H1 (cell line): ENCODE measurements around the gene COL20A1. TPM values are rescaled to one million over a fixed set of nuclear protein-coding genes. Genes with fewer than 3 reads are reported as not detected.

ENCODE experiments used
- SIN3A ChIP-seq, 2 experiments: IDR thresholded peaks in 1 of 2; conservative IDR thresholded peaks in 1 of 2; 2 replicates each; pipeline ENCODE4 v1.6.1; 2011 to 2012; ENCODE audit warnings: low read length in 2 of 2, improper control_type of control experiment in 1 of 2, low read depth in 1 of 2, mild to moderate bottlenecking in 1 of 2
- TCF12 ChIP-seq: IDR thresholded peaks from 2 replicates; pipeline ENCODE4 v1.6.1; 2011; ENCODE audit warnings: low read depth, mild to moderate bottlenecking, low read length
- ZNF274 ChIP-seq: IDR thresholded peaks from 2 replicates; pipeline ENCODE4 v1.7.0; 2012; ENCODE audit warnings: low read length, borderline replicate concordance; ENCODE audit errors: extremely low read depth
- polyA plus RNA-seq, 7 experiments: library from polyadenylated mRNA; depleted of rRNA in 3 of 7; stranded (reverse) in 5 of 7; unstranded in 2 of 7; fragments of >200 nt in 5 of 7; fragments of 200-250 nt in 2 of 7; gene quantifications; 1 replicate in 5 of 7; 2 replicates in 1 of 7; 4 replicates in 1 of 7; pipeline versions ENCODE4 v1.2.1 to v1.2.3, GENCODE V29; 2011 to 2013; ENCODE audit warnings: missing spikeins in 2 of 7, mixed read lengths in 2 of 7
- total RNA-seq: library from RNA; stranded (reverse); fragmentation: NEBNext Ultra II Directional; extraction: Animal tissue kit (Norgen Biotek cat#: 25700); gene quantifications from 2 replicates; pipeline ENCODE4 v1.2.1, GENCODE V29; 2021

Gene COL20A1
- total and polyA plus RNA-seq, 2 of the 8 experiments (the other 6 are each of a cell fraction or from before 2014, with no cell fraction given), result 0.19 to 0.21 TPM

DNA sequence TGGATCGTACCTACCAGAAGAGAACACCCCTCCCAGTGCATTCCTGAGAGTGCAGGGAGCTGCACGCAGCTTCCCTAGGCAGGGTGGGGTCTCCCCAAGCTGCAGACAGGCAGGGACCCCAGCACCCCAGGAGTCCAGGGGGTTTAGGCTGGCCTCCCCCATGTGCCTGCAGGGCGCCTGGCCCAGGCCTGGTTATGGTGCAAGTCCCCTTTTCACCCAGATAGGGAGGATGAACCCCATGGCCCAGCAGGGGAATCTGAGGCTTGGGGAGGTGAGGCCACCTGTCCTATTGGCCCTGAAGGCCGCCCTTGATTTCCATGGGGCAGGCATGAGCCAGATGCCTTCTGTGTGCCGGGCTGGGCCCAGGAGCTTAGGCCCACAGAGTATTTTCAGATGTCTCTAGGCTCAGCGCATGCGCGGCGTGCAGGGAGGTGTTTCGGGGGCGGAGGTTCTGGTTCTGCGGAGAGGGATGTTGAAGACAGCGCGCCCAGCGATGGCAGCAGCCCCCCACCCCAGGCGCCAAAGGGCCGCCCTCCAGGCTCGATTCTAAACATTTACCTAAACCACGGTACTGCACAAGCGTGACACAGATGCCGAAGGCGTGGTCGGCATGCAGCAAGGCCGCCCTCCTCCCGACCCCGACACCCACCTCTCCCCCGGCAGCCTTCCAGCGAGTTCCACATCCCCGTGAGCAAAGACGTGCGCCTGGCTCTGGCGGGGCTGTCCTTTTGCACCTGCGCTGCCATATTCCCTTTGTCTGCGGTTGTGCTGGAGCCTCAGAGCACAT is 29.4 kb downstream of the COL20A1 start (continued):
- TF ChIP-seq TCF12 (no peak), SIN3A (conservative IDR thresholded peaks at IDR 0.05 in 1 of 2, IDR thresholded peaks at IDR 0.05 in 1 of 2; ENCODE audit: low read depth in 1 of 2, low read length in 2 of 2) (no peak), ZNF274 (no peak)
- TF ChIP-seq, all 59 proteins: peak for 0
